Suprapubic skin (tissue), 4 donors: ENCODE data around the gene SLC15A1. TPM values are rescaled to one million over a fixed set of nuclear protein-coding genes. Genes with fewer than 3 reads are reported as not detected.
A peak's percentile ranks its signal among the peaks of the same experiment; 100 is the strongest.

Source experiments
- DNase-seq, 2 donors: peaks; one replicate each; pipeline ENCODE4 v3.0.0-alpha.2; 2019; ENCODE audit warnings: low spot score in 2 of 2
- H3K27ac ChIP-seq: fragments of 200-600 bp; sonication (generic); one replicate; pipeline ENCODE4 v1.5.1; 2019
- H3K27me3 ChIP-seq: fragments of 200-600 bp; sonication (generic); one replicate; pipeline ENCODE4 v1.5.1; 2019
- H3K36me3 ChIP-seq: fragments of 200-600 bp; sonication (generic); one replicate; pipeline ENCODE4 v1.5.1; 2019
- H3K4me1 ChIP-seq: fragments of 200-600 bp; sonication (generic); one replicate; pipeline ENCODE4 v1.5.1; 2019
- H3K4me3 ChIP-seq: fragments of 200-600 bp; sonication (generic); one replicate; pipeline ENCODE4 v1.5.1; 2019; ENCODE audit warnings: mild to moderate bottlenecking
- H3K9me3 ChIP-seq: fragments of 200-600 bp; sonication (generic); one replicate; pipeline ENCODE4 v1.5.1; 2019
- CTCF ChIP-seq, 2 donors: fragments of 200-600 bp in 1 of 2; fragments of 450-650 bp in 1 of 2; sonication (generic) in 1 of 2; IDR thresholded peaks; one replicate each; pipeline ENCODE4 v1.5.1; 2016 to 2019; ENCODE audit warnings: antibody characterized with exemption in 2 of 2, mild to moderate bottlenecking in 1 of 2, moderate library complexity in 1 of 2
- EP300 ChIP-seq: sonication (generic); formaldehyde crosslinking; IDR thresholded peaks from one replicate; pipeline ENCODE4 v1.6.1; 2017; ENCODE audit warnings: antibody characterized with exemption
- POLR2A ChIP-seq, 2 donors: fragments of 450-650 bp; IDR thresholded peaks; one replicate each; pipeline ENCODE4 v1.6.1; 2017; ENCODE audit warnings: antibody characterized with exemption in 2 of 2, mild to moderate bottlenecking in 2 of 2, moderate library complexity in 2 of 2
- POLR2AphosphoS5 ChIP-seq, 3 donors: sonication (generic); formaldehyde crosslinking; IDR thresholded peaks; one replicate each; pipeline ENCODE4 v1.6.1; 2017; ENCODE audit warnings: antibody characterized with exemption in 3 of 3
- WGBS: methylation state at CpG from one replicate; pipeline ENCODE4 v1.1.5; 2018; 5-methylcytosine and 5-hydroxymethylcytosine counted together
- total RNA-seq, 4 donors: library from RNA; depleted of rRNA; stranded (reverse); fragments of >200 nt; gene quantifications; one replicate each; pipeline ENCODE4 v1.1.0, GENCODE V29; 2016

The SLC15A1 gene
- total RNA-seq, 4 donors from 2014 or later: 34.1 to 64.3 (median 62.4) TPM

GRCh38 chr13:98685146-98685545, 67.3 kb downstream of the SLC15A1 start:
- Histone ChIP-seq H3K4me1 (no peaks in the 10 kb centered on the region), H3K27ac (no peak overlapping the region), H3K9me3 (no peaks in the 10 kb centered on the region), H3K4me3 (no peak overlapping the region), H3K36me3 (no peaks in the 10 kb centered on the region), H3K27me3 (no peaks in the 10 kb centered on the region)
- 49% methylated on average over 2 of the region's 2 CpGs for WGBS
- DNase-seq: no peak
- TF ChIP-seq POLR2A (IDR thresholded peaks at IDR 0.05) (no peak), POLR2AphosphoS5 (IDR thresholded peaks at IDR 0.05) (no peak), EP300 (no peak), CTCF (IDR thresholded peaks at IDR 0.05) (no peak)

- no peak for DNase-seq
- 78% methylated on average over 3 of the region's 3 CpGs for WGBS
- H3K36me3 ChIP-seq: no peaks in the 10 kb centered on the region
Measured at GRCh38 chr13:98681049-98681448, 71.4 kb downstream of the SLC15A1 start.

GRCh38 chr13:98678741-98679140, 73.7 kb downstream of the SLC15A1 start:
- WGBS: 90% methylated on average over 8 of the region's 8 CpGs
- Histone ChIP-seq H3K9me3 (no peaks in the 10 kb centered on the region), H3K27me3 (no peaks in the 10 kb centered on the region), H3K36me3 (no peaks in the 10 kb centered on the region), H3K4me1 (peaks cover 6% of the 10 kb centered on the region), H3K27ac (no peak overlapping the region), H3K4me3 (no peak overlapping the region)
- TF ChIP-seq POLR2A (IDR thresholded peaks at IDR 0.05): no peak
- no peak for DNase-seq

More at GRCh38 chr13:98681049-98681448, 71.4 kb downstream of the SLC15A1 start:
- no peak overlapping the region for H3K27ac ChIP-seq
- TF ChIP-seq EP300 (no peak), POLR2AphosphoS5 (IDR thresholded peaks at IDR 0.05) (no peak), CTCF (IDR thresholded peaks at IDR 0.05) (no peak), POLR2A (IDR thresholded peaks at IDR 0.05) (no peak)
- no peaks in the 10 kb centered on the region for H3K9me3 ChIP-seq
- H3K4me3 ChIP-seq: no peak overlapping the region
- H3K27me3 ChIP-seq: no peaks in the 10 kb centered on the region
- no peaks in the 10 kb centered on the region for H3K4me1 ChIP-seq

- Histone ChIP-seq H3K4me1 (peaks cover 14% of the 10 kb centered on the region), H3K36me3 (no peaks in the 10 kb centered on the region), H3K27ac (no peak overlapping the region), H3K9me3 (no peaks in the 10 kb centered on the region), H3K4me3 (no peak overlapping the region), H3K27me3 (no peaks in the 10 kb centered on the region)
- TF ChIP-seq CTCF (IDR thresholded peaks at IDR 0.05) (no peak), POLR2AphosphoS5 (IDR thresholded peaks at IDR 0.05) (no peak), POLR2A (IDR thresholded peaks at IDR 0.05) (no peak), EP300 (no peak)
- no peak for DNase-seq
- 78% methylated on average over 13 of the region's 13 CpGs for WGBS
Measured at GRCh38 chr13:98677398-98677797, 75.1 kb downstream of the SLC15A1 start.

GRCh38 chr13:98676239-98676638, 76.2 kb downstream of the SLC15A1 start:
- no peak for DNase-seq
- TF ChIP-seq CTCF (IDR thresholded peaks at IDR 0.05) (no peak), POLR2AphosphoS5 (IDR thresholded peaks at IDR 0.05) (no peak), POLR2A (IDR thresholded peaks at IDR 0.05) (no peak), EP300 (no peak)
- H3K4me1 ChIP-seq: peaks cover 14% of the 10 kb centered on the region
- H3K36me3 ChIP-seq: no peaks in the 10 kb centered on the region
- WGBS: 76% methylated on average over 13 of the region's 13 CpGs
- H3K27ac ChIP-seq: peak overlapping the region; percentile 11
- peak overlapping the region; percentile 3 for H3K4me3 ChIP-seq
- H3K9me3 ChIP-seq: no peaks in the 10 kb centered on the region
- no peaks in the 10 kb centered on the region for H3K27me3 ChIP-seq

GRCh38 chr13:98675837-98676236, 76.6 kb downstream of the SLC15A1 start:
- WGBS: 64% methylated on average over 7 of the region's 16 CpGs
- peak overlapping the region; percentile 3 for H3K4me3 ChIP-seq
- peak overlapping the region; percentile 11 for H3K27ac ChIP-seq
- H3K4me1 ChIP-seq: peaks cover 14% of the 10 kb centered on the region
- no peaks in the 10 kb centered on the region for H3K27me3 ChIP-seq
- no peak for TF ChIP-seq CTCF (IDR thresholded peaks at IDR 0.05)
- no peak for TF ChIP-seq EP300
- TF ChIP-seq POLR2A (IDR thresholded peaks at IDR 0.05): no peak
- TF ChIP-seq POLR2AphosphoS5 (IDR thresholded peaks at IDR 0.05): no peak
- DNase-seq: no peak
- no peaks in the 10 kb centered on the region for H3K9me3 ChIP-seq
- H3K36me3 ChIP-seq: no peaks in the 10 kb centered on the region
